PFSK-1 (cell line): ENCODE data around the gene SYNGR1.

Experiments used
- FOXP2 ChIP-seq: optimal IDR thresholded peaks from 2 replicates; pipeline ENCODE3; 2011; ENCODE audit warnings: borderline replicate concordance, control low read depth, inconsistent platforms; ENCODE audit not compliant: insufficient read depth; ENCODE audit errors: extremely low read length, extremely low read depth
- POLR2AphosphoS5 ChIP-seq: IDR thresholded peaks from 2 replicates; pipeline ENCODE4 v1.6.1; 2012; ENCODE audit warnings: low read depth, mild to moderate bottlenecking, control low read depth, low read length, moderate library complexity
- SIN3A ChIP-seq: IDR thresholded peaks from 2 replicates; pipeline ENCODE4 v1.6.1; 2012; ENCODE audit warnings: mild to moderate bottlenecking, low read length, moderate library complexity, borderline replicate concordance; ENCODE audit not compliant: insufficient read depth
- TAF1 ChIP-seq: IDR thresholded peaks from 2 replicates; pipeline ENCODE4 v1.6.1; 2012; ENCODE audit warnings: low read length, control low read depth, borderline replicate concordance; ENCODE audit not compliant: insufficient read depth
- TF ChIP-seq, protein P1 (sequence below), 2 experiments: IDR thresholded peaks; 2 replicates each; pipeline versions ENCODE4 v1.6.1 to v1.8.0; 2011 to 2012; ENCODE audit warnings: low read depth in 2 of 2, low read length in 2 of 2, control low read depth in 1 of 2, inconsistent platforms in 1 of 2, mild to moderate bottlenecking in 1 of 2, moderate library complexity in 1 of 2; ENCODE audit not compliant: insufficient read depth in 1 of 2

Gene SYNGR1

DNA sequence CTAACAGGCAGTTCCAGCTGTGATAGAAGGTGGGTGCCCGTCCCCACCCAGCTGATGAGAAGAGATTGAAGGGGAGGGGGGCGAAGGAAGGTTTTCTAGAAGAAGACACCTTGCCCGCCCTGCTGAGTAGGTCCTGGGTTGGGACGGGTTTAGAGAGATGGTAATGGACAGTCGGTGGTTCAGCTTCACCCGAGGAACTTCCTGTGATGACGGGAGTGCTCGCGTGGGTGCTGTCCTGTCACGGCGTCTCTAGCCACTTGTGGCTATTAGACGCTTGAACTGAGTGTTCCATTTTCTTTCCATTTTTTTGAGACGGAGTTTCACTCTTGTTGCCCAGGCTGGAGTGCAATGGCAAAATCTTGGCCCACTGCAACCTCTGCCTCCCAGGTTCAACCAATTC, 79.4 kb downstream of the SYNGR1 start:
- TF ChIP-seq POLR2AphosphoS5 (no peak), FOXP2 (no peak), SIN3A (no peak), TAF1 (no peak)
- TF ChIP-seq, protein P1, sequence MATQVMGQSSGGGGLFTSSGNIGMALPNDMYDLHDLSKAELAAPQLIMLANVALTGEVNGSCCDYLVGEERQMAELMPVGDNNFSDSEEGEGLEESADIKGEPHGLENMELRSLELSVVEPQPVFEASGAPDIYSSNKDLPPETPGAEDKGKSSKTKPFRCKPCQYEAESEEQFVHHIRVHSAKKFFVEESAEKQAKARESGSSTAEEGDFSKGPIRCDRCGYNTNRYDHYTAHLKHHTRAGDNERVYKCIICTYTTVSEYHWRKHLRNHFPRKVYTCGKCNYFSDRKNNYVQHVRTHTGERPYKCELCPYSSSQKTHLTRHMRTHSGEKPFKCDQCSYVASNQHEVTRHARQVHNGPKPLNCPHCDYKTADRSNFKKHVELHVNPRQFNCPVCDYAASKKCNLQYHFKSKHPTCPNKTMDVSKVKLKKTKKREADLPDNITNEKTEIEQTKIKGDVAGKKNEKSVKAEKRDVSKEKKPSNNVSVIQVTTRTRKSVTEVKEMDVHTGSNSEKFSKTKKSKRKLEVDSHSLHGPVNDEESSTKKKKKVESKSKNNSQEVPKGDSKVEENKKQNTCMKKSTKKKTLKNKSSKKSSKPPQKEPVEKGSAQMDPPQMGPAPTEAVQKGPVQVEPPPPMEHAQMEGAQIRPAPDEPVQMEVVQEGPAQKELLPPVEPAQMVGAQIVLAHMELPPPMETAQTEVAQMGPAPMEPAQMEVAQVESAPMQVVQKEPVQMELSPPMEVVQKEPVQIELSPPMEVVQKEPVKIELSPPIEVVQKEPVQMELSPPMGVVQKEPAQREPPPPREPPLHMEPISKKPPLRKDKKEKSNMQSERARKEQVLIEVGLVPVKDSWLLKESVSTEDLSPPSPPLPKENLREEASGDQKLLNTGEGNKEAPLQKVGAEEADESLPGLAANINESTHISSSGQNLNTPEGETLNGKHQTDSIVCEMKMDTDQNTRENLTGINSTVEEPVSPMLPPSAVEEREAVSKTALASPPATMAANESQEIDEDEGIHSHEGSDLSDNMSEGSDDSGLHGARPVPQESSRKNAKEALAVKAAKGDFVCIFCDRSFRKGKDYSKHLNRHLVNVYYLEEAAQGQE (IDR thresholded peaks at IDR 0.05; ENCODE audit: insufficient read depth in 1 of 2, low read depth in 2 of 2, low read length in 2 of 2): no peak

DNA sequence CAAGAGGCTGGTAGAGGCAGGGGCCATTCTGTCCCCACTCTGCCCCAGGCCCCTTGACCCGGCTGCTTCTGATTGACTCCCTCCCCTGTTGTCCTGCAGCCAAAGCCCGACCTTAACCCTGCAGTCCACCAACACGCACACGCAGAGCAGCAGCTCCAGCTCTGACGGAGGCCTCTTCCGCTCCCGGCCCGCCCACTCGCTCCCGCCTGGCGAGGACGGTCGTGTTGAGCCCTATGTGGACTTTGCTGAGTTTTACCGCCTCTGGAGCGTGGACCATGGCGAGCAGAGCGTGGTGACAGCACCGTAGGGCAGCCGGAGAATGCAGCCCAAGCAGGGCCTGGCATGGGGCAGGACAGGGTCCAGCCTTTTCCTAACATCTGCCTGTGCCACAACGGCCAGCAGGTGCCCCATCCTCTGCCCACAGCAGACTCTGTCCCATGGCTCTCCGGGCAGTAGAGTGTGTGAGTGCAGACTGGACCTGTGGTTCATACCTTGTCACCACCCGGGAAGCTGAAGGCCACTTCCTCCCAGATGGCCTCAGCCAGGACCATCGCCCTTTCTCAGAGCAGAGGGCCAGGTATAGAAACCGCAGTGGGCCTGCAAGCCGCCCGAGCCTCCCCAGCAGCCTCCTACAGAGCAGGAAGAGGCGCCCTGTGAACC, 80.3 kb downstream of the SYNGR1 start:
- TF ChIP-seq, protein P1 (IDR thresholded peaks at IDR 0.05; ENCODE audit: insufficient read depth in 1 of 2, low read depth in 2 of 2, low read length in 2 of 2): no peak
- TF ChIP-seq SIN3A: no peak
- no peak for TF ChIP-seq POLR2AphosphoS5
- no peak for TF ChIP-seq TAF1

DNA sequence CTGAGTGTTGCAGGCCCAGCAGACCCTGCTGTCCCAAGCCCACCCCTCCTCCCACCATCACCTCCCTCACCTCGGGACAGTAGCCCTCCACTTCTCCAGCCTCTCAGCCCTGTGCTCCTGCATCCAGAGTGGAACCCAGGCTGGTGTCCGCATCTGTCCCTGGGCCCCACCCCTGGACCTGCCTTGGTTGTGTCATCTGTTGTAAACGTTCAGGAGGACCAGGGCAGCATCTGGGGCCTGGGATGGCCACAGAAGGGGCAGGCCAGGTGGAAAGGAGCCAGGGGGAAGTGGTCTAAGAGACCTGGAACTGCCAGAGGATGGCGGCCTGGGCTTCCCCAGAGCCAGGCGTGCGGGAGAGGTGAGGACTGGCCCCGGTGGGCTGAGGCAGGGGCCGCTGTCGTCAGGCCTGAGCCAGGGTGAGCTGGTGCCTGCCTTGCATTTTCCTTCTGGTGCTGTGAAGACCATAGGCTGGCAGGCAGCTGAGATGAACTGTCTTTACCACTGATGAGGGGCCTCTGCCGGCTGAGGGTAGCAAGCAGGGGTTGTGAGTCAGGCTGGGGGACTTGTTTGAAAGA, 80.9 kb downstream of the SYNGR1 start:
- TF ChIP-seq, protein P1 (IDR thresholded peaks at IDR 0.05; ENCODE audit: insufficient read depth in 1 of 2, low read depth in 2 of 2, low read length in 2 of 2): no peak
- no peak for TF ChIP-seq FOXP2
- no peak for TF ChIP-seq POLR2AphosphoS5
- no peak for TF ChIP-seq SIN3A

DNA sequence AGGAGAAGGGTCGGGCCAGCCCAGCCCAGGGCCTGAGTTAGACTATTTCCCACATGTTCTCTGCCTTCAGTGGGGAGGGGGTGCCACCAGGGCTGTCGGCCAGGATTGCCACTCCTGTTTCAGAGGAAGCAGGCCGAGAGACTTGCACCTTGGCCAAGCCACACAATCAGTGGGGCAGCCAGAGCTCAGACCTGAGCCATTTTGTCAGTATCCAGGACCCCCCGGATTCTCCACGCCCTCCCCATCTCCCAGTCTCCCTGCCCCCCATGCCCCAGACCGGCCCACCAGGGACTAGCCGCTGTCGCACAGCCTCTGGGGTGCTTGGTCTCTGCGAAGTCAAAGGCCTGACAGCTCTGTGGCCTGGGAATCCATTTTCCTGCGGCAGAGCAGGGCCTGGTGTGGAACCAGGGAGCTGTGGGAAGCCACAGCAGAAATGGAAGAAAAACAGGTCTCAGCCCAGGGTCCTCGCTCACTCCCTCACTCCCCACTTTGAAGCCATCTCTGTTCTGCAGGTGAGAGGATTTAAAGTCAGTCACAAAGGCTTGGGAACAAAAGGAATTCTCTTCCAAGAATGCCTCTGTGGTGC, 81.5 kb downstream of the SYNGR1 start:
- TF ChIP-seq TAF1: no peak
- TF ChIP-seq FOXP2: no peak
- TF ChIP-seq SIN3A: no peak
- TF ChIP-seq, protein P1 (IDR thresholded peaks at IDR 0.05; ENCODE audit: insufficient read depth in 1 of 2, low read depth in 2 of 2, low read length in 2 of 2): no peak
- no peak for TF ChIP-seq POLR2AphosphoS5
